ENCODE data around the gene GPBP1L1.
"Not testable (repeated sequence)": the region's sequence is repeated elsewhere in the genome, so short reads cannot be mapped to it uniquely, and the experiment has no call there.

Gene GPBP1L1, protein sequence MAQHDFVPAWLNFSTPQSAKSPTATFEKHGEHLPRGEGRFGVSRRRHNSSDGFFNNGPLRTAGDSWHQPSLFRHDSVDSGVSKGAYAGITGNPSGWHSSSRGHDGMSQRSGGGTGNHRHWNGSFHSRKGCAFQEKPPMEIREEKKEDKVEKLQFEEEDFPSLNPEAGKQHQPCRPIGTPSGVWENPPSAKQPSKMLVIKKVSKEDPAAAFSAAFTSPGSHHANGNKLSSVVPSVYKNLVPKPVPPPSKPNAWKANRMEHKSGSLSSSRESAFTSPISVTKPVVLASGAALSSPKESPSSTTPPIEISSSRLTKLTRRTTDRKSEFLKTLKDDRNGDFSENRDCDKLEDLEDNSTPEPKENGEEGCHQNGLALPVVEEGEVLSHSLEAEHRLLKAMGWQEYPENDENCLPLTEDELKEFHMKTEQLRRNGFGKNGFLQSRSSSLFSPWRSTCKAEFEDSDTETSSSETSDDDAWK

GRCh38 chr1:45686288-45687013 lies at the start of gene GPBP1L1:
GPBP1L1 (minus strand) TSS chr1:45686533; CDS start chr1:45659087, 27,446 bp downstream.
- peak; percentile 98 for DNase-seq

DNA sequence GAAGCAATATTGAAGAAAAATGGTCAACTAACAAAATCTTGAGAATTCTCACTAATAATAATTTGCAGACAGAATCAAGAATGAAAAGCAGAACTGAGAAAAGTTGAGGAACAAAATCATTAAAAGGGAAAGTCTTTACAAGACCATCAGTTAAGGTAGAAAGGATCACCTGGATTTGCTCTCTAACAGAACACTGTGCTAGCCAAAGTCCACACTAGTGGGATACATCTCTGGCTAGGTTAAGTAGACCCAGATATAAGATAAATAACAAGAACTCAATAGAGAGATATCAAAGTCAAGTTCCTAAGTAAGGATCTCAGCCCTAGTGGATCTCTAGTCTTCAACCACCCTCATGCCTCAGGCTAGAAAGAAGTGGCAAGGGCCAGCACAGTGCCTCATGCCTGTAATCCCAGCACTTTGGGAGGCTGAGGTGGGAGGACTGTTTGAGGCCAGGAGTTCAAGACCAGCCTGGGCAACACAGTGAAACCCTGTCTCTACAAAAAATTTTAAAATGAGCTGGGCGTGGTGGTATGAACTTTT lies 44.5 kb upstream of the GPBP1L1 start:
- DNase-seq, result no peak

DNA sequence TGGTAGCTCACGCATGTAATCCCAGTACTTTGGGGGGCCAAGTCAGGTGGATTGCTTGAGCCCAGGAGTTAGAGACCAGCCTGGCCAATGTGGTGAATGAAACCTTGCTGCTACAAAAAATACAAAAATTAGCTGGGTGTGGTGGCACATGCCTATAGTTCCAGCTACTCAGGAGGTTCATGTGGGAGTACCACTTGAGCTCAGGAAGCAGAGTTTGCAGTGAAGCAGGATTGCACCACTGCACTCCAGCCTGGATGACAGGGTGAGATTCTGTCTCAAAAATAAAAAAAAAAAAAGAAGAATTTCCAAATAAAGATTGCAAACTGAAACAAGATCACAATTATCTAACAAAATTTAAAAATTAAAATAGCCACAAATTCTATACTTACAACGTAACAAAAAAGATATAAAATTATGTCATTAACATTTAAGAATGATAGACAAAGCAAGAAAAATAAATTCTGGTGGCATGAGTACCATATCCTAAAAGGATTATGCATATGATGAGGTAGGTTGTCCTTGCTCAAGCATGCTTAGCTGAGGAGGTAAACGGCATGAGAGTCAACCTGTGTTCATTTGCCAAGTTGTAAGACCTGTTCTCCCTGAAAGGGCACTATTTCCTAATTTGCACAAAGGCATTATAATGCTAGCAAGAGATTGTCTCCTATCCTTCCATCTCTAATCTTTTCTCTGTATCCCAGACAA lies 43.9 kb upstream of the GPBP1L1 start:
- no peak for DNase-seq

GRCh38 chr1:45726007-45726406 lies 39.7 kb upstream of the GPBP1L1 start:
- not testable (repeated sequence) for DNase-seq

DNA sequence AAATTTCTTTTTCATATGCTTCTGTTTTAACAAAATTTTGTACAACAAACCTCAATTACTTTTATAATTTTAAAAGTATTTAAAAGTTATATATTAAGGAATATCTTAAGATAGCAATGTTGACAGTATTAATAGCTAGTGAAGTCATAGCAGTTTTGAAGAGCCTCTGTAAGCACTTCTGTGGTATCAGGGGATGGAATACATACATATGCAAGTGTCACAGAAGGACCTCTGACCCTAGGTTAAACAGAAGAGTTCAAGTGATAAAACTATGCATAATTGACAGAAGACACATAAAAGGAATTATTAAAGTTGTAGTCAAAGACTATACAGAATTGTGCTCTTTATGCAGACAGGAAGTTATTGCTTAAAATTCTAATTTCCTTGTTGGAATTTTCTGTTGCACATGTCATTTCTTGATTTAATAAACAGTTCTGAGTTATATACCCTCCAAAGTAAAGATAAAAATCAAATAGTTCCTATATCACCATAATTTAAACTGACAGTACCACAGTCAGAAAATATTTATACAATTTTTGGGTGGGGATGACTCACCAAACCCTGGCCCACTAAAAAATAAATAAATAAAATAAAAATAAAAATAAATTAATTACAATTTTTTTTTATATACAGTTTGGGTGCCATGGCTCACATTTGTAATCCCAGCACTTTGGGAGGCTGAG lies 37.1 kb upstream of the GPBP1L1 start:
- DNase-seq, result no peak

DNA sequence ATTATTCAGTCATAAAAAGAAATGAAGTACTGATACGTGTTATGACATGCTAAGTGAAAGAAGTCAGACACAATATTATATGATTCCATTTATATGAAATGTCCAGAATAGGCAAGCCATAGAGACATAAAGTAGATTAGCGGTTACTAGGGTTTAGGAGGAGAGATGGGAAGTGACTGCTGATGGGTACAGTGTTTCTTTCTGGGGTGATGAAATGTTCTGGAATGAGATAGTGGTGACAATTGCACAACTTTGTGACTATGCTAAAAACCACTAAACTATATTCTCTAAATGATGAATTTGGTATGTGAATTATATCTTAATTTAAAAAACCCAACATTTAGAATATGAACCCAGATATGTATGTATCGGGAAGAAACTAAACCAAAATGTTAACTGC lies 36.5 kb upstream of the GPBP1L1 start:
- no peak for DNase-seq

- no peak for DNase-seq
Observed at GRCh38 chr1:45721207-45721606, 34.9 kb upstream of the GPBP1L1 start.

DNA sequence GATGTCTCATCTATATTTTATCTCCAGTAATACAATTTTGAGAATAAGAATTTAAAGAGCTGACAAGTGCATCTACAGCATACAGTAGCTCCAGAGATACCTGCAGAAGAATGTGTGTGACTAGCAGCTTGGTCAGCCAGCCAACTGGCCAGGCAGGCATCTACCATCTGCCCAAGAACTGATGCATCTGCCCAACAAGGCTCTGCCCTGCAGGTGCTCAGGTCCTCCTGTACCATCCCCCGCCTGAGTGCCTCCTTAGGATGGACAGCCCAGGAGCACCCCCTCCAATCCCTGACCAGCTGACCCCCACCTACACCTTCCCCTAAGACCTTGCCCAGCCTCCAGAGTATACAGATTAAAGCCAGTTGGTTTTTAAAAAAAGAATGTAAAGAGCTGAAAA lies 32.0 kb upstream of the GPBP1L1 start:
- no peak for DNase-seq

GRCh38 chr1:45717386-45717785 lies 31.1 kb upstream of the GPBP1L1 start:
- DNase-seq, result not testable (repeated sequence)

DNA sequence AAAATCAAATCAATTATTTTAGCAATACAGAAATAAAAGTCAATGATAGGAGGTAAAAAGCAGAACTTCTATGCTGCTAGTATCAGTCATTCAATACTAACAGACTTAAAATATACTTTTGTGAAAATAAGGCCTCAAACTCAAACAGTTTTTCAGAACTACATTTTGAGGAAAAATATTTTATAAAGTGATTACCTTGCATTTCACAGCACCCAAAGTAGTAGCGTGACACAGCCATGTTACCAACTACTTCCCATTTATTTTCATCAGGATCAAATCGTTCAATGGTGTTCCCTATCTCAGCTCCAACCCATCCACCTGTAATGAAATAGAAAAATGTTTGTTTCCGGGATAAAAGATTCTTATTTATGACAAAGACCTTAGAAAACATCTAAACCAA lies 30.4 kb upstream of the GPBP1L1 start:
- DNase-seq, result no peak

- DNase-seq, result no peak
Observed at GRCh38 chr1:45713711-45714110, 27.4 kb upstream of the GPBP1L1 start.

DNA sequence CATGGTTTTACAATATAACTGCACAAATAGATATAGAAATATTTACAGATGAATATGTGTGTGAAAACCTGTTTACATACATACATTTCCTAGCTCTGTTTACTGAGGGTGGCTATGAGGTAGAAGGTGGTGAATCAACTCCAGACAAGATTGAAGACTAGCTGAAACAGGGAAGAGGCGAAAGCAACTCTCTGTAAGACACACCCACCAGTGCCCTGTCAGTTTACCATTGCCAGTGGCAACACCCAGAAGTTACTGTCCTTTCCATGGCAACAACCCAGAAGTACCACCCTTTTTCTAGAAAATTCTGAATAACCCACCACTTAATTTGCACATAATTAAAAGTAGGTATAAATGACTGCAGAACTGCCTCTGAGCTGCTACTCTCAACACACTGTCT lies 18.3 kb upstream of the GPBP1L1 start:
- DNase-seq, result no peak

DNA sequence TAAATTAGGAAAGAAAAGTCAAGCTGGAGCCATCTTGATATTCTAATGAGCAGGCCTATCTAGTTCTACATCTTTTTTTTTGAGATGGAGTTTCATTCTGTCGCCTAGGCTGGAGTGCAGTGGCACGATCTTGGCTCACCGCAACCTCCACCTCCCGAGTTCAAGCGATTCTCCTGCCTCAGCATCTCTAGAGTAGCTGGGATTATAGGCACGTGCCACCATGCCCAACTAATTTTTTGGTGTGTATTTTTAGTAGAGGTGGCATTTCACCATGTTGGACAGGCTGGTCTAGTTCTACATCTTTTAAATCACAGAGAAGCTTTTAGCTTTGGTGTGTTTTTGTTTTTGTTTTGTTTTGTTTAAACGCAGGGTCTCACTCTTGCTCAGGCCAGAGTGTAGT lies 8.5 kb upstream of the GPBP1L1 start:
- DNase-seq, result no peak

DNA sequence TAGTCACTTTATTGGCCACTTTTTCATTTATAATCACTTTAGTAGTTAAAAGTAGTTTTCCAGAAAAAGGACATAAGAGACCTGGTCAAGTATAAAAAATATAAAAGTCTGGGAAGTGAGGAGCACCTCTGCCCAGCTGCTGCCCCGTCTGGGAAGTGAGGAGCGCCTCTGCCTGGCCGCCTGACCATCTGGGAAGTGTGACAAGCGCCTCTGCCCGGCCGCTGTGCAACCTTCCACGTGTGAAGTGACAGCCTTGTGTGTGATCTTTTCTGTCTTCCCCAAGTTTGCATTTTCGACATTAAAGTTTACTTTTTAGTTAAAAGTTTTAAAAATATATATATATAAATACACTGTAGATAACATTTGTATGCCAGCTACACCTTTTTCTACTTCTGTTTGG lies 7.5 kb upstream of the GPBP1L1 start:
- DNase-seq, result not testable (repeated sequence)

GRCh38 chr1:45687754-45688740 lies 1.7 kb upstream of the GPBP1L1 start, which contains the start of gene TMEM69:
TMEM69 (plus strand) TSS chr1:45688181; CDS start chr1:45691069, 2,888 bp downstream.
- peak; percentile 82 for DNase-seq

GRCh38 chr1:45687014-45687753 lies 851 bp upstream of the GPBP1L1 start:
- DNase-seq, result peak; percentile 97

- DNase-seq, result peak; percentile 51
Observed at GRCh38 chr1:45686015-45686287, 382 bp downstream of the GPBP1L1 start.

DNA sequence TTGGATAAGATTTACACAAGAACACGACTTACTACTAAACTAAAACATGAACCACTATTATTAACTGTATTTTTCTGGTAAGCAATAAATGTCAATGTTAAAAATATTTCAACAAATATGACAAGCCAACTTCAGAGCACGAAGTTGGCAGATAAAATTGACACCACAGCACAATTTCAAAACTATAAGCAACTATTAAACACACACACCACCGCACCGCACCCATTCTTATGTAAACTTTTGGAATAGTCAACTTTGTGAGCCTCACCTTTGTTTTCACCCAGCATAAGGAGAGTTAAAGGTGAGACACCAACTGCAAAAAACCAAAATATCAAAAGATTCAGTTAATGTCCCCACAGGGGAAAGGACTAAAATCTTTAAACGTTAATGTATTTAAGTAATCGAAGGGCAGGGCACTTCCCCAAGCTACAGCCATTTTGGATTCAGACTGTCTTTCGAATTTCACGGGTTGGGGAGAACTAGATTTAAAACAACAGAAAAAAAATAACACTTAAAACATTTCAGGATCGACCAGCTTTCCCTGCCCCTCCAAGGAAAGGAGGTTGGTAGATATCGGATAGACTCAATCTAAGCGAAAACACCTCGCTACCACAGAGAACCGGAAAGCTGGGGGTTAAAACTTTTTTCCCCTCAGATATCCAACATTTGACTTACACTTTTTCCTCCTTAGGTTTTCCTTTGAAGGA lies 872 bp downstream of the GPBP1L1 start:
- no peak for DNase-seq

DNA sequence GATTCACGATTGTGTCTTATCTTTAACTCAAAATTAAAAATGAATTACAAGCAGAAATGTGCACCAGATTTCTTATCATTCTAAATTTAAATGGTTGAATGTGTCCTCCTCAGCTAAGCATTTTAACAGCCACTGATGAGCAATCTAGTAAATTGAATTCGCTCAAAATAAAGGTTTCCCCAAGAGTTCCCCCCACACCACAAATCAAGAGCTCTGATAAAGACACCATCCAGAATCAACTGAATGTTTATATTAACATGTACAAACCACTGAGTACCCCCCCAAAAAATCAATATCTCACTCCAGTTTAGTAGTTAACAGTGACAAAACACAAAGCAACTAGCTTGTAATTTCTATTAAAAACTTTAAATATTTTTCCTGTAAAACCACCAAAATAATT lies 1.9 kb downstream of the GPBP1L1 start:
- DNase-seq, result no peak

DNA sequence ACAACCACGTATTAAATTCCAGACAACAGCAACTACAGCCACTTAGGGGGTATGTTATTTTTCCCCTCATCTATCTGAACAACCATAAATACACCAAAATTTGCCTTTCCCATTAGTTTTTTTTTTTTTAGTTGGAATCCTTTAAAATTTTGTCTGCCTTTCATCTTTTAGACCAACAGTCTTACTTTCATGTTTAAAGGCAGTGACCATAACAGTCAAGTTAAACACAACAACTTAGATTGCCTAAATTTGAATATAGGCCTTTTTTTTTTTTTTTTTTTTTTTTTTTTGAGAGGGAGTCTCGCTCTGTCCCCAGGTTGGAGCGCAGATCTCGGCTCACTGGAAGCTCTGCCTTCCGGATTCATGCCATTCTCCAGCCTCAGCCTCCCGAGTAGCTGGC lies 3.4 kb downstream of the GPBP1L1 start:
- no peak for DNase-seq

Data from stimulated activated CD4-positive, alpha-beta T cell treated with anti-CD3 and anti-CD28 coated beads, Interleukin-1b, Interleukin-23, amount 100 ng/mL, for 48 hours (primary cell).